HCT116 (cell line): ENCODE results near the gene KSR2. TPM values are rescaled to one million over a fixed set of nuclear protein-coding genes. Genes with fewer than 3 reads are reported as not detected.
"Not testable (repeated sequence)": the region's sequence is repeated elsewhere in the genome, so short reads cannot be mapped to it uniquely, and the experiment has no call there.

Experiments used
- ATAC-seq: fragments of 200-7000 bp; cut with Tn5 transposase; 2 replicates; pipeline ENCODE4 v1.9.1; 2020; ENCODE audit warnings: mild to moderate bottlenecking, moderate library complexity
- BruUV-seq: library from RNA; stranded (reverse); fragments of 400-500 nt; replicated peaks from 2 replicates; lab custom pipeline; 2021; lab: Mats Ljungman, UMichigan
- CTCF ChIA-PET: fragments of 300-600 bp; sonication (Branson Sonifier 250); formaldehyde crosslinking; loops from one replicate; lab custom pipeline; 2021; ENCODE audit warnings: antibody characterized with exemption; lab: Charles Lee
- POLR2A ChIA-PET: fragments of 300-600, 350-600 bp; sonication (Branson Sonifier 250); formaldehyde crosslinking; loops from one replicate; lab custom pipeline; 2021; ENCODE audit warnings: antibody characterized with exemption; lab: Charles Lee
- RAD21 ChIA-PET, 2 experiments: fragments of 300-600 bp; sonication (Branson Sonifier 250); formaldehyde crosslinking; loops; one replicate each; lab custom pipeline; 2023; ENCODE audit warnings: low total read pairs in 2 of 2; ENCODE audit not compliant: uncharacterized antibody in 2 of 2, unreplicated experiment in 2 of 2, low non-redundant PET in 1 of 2; lab: Charles Lee
- DNase-seq: peaks from one replicate; pipeline ENCODE4 v3.0.0-alpha.2; 2010; ENCODE audit warnings: low read depth, low spot score
- H2AFZ ChIP-seq: fragments of 200-600 bp; shearing (Covaris generic), sonication (generic); 2 replicates; pipeline ENCODE4 v1.6.1; 2017; ENCODE audit warnings: low read depth, mixed run types, mixed read lengths, antibody characterized with exemption, low read length; ENCODE audit not compliant: poor library complexity, severe bottlenecking
- H3K27ac ChIP-seq: 2 replicates; pipeline ENCODE4 v1.5.1; 2012; ENCODE audit warnings: low read depth, low read length
- H3K27me3 ChIP-seq: fragments of 200-600 bp; sonication (generic); 2 replicates; pipeline ENCODE4 v1.6.1; 2016; ENCODE audit warnings: mixed run types, low read length, mixed read lengths; ENCODE audit not compliant: insufficient read depth
- H3K36me3 ChIP-seq, 2 experiments: fragments of 200-500 bp in 1 of 2; fragments of 200-600 bp in 1 of 2; sonication (Bioruptor generic) in 1 of 2; sonication (generic) in 1 of 2; 2 replicates each; pipeline versions ENCODE4 v1.5.1 to v1.6.1; 2014 to 2016; ENCODE audit warnings: low read length in 2 of 2, inconsistent platforms in 1 of 2, mixed read lengths in 1 of 2, mixed run types in 1 of 2; ENCODE audit not compliant: insufficient read depth in 2 of 2, control insufficient read depth in 1 of 2
- H3K4me1 ChIP-seq, 2 experiments: fragments of 200-600 bp in 1 of 2; sonication (generic) in 1 of 2; 2 replicates each; pipeline versions ENCODE4 v1.5.1 to v1.6.1; 2012 to 2017; ENCODE audit warnings: low read length in 2 of 2, inconsistent platforms in 1 of 2, mild to moderate bottlenecking in 1 of 2, mixed read lengths in 1 of 2, mixed run types in 1 of 2, moderate library complexity in 1 of 2; ENCODE audit not compliant: insufficient read depth in 2 of 2, control insufficient read depth in 1 of 2
- H3K4me2 ChIP-seq: fragments of 200-600 bp; sonication (generic); 2 replicates; pipeline ENCODE4 v1.6.1; 2017; ENCODE audit warnings: mixed run types, low read length, mixed read lengths
- H3K4me3 ChIP-seq, 2 experiments: fragments of 200-600 bp in 1 of 2; sonication (generic) in 1 of 2; replicated peaks in 1 of 2; 2 replicates each; pipeline ENCODE4 v1.5.1; 2011 to 2016; ENCODE audit warnings: low read length in 2 of 2, control low read depth in 1 of 2, low read depth in 1 of 2, mild to moderate bottlenecking in 1 of 2, mixed read lengths in 1 of 2, mixed run types in 1 of 2
- H3K79me2 ChIP-seq: fragments of 200-600 bp; sonication (generic); 2 replicates; pipeline ENCODE4 v1.6.1; 2017; ENCODE audit warnings: mild to moderate bottlenecking, mixed run types, low read length, moderate library complexity, mixed read lengths; ENCODE audit not compliant: insufficient read depth
- H3K9ac ChIP-seq: fragments of 200-600 bp; sonication (generic); 2 replicates; pipeline ENCODE4 v1.6.1; 2016; ENCODE audit warnings: low read length, mixed read lengths
- H3K9me2 ChIP-seq: fragments of 200-600 bp; sonication (generic), shearing (Covaris generic); 2 replicates; pipeline ENCODE4 v1.6.1; 2017; ENCODE audit warnings: mixed run types, mild to moderate bottlenecking, moderate library complexity; ENCODE audit not compliant: insufficient read depth
- H3K9me3 ChIP-seq, 2 experiments: fragments of 200-500 bp in 1 of 2; fragments of 200-600 bp in 1 of 2; sonication (Bioruptor generic) in 1 of 2; sonication (generic) in 1 of 2; 2 replicates each; pipeline ENCODE4 v1.6.1; 2014 to 2017; ENCODE audit warnings: low read length in 2 of 2, mixed read lengths in 2 of 2, inconsistent platforms in 1 of 2, low read depth in 1 of 2, mild to moderate bottlenecking in 1 of 2, mixed run types in 1 of 2, moderate library complexity in 1 of 2; ENCODE audit not compliant: control insufficient read depth in 1 of 2, insufficient read depth in 1 of 2
- H4K20me1 ChIP-seq: fragments of 200-600 bp; sonication (generic), shearing (Covaris generic); 2 replicates; pipeline ENCODE4 v1.6.1; 2017; ENCODE audit warnings: mixed run types, mild to moderate bottlenecking, moderate library complexity; ENCODE audit not compliant: insufficient read depth
- CBX3 ChIP-seq: IDR thresholded peaks from 2 replicates; pipeline ENCODE4 v1.6.1; 2012; ENCODE audit warnings: low read depth
- EZH2phosphoT487 ChIP-seq: fragments of 200-600 bp; IDR thresholded peaks from 2 replicates; pipeline ENCODE4 v1.6.1; 2018; ENCODE audit warnings: antibody characterized with exemption, borderline replicate concordance
- FOSL1 ChIP-seq: IDR thresholded peaks from 2 replicates; pipeline ENCODE4 v1.6.1; 2012; ENCODE audit warnings: low read depth
- JUND ChIP-seq: IDR thresholded peaks from 2 replicates; pipeline ENCODE4 v1.6.1; 2012
- POLR2AphosphoS5 ChIP-seq: IDR thresholded peaks from 2 replicates; pipeline ENCODE4 v1.6.1; 2011; ENCODE audit warnings: mild to moderate bottlenecking, low read depth, low read length, moderate library complexity
- RAD21 ChIP-seq: IDR thresholded peaks from 2 replicates; pipeline ENCODE4 v1.6.1; 2012; ENCODE audit warnings: low read depth, mild to moderate bottlenecking
- SP1 ChIP-seq: IDR thresholded peaks from 2 replicates; pipeline ENCODE4 v1.6.1; 2012; ENCODE audit warnings: low read depth
- TCF7L2 ChIP-seq: IDR thresholded peaks from 2 replicates; pipeline ENCODE4 v1.7.0; 2011; ENCODE audit warnings: borderline replicate concordance, inconsistent platforms; ENCODE audit not compliant: insufficient read depth, insufficient read length; ENCODE audit errors: extremely low read depth
- YY1 ChIP-seq: IDR thresholded peaks from 2 replicates; pipeline ENCODE4 v1.6.1; 2011; ENCODE audit warnings: low read length, low read depth, moderate library complexity, mild to moderate bottlenecking; ENCODE audit not compliant: insufficient replicate concordance; ENCODE audit errors: extremely low read depth
- ZFX ChIP-seq: fragments of 450-650 bp; IDR thresholded peaks from 2 replicates; pipeline ENCODE4 v1.6.1; 2017
- intact Hi-C: fragments of 100-400 bp; cut with micrococcal nuclease; formaldehyde crosslinking; loops from 2 replicates; pipeline ENCODE4 v1.10.0; 2022
- total RNA-seq: library from RNA; stranded (reverse); gene quantifications from one replicate; pipeline ENCODE4 v1.2.1, GENCODE V29; 2021; ENCODE audit not compliant: unreplicated experiment
- TF ChIP-seq, protein P1 (sequence below): IDR thresholded peaks from 2 replicates; pipeline ENCODE4 v1.6.1; 2012
- TF ChIP-seq, protein P2 (sequence below): IDR thresholded peaks from 2 replicates; pipeline ENCODE4 v1.6.1; 2011; ENCODE audit warnings: mild to moderate bottlenecking, low read length, moderate library complexity; ENCODE audit not compliant: insufficient replicate concordance; ENCODE audit errors: extremely low read depth
- TF ChIP-seq, protein P3 (sequence below): IDR thresholded peaks from 2 replicates; pipeline ENCODE4 v1.6.1; 2012; ENCODE audit warnings: low read depth
- TF ChIP-seq, protein P4 (sequence below): IDR thresholded peaks from 2 replicates; pipeline ENCODE4 v1.6.1; 2012

Gene KSR2
- total RNA-seq, 1 experiment from 2014 or later, result 10.1 TPM

DNA sequence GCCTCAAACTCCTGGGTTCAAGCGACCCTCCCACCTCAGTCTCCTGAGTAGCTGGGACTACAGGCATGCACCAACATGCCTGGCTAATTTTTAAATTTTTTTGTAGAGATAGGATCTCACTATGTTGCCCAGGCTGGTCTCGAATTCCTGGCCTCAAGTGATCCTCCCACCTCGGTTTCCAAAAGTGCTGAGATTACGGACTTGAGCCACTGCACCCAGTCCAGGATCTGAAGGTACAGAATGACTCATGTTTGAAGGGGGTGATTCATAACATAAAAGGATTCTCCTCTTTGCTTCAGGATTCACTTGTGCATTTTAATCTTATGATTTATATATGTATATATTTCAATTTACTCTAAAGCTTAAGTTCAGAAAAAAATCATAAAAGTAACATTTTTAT, 111.7 kb downstream of the KSR2 start:
- TF ChIP-seq FOSL1, result peak; percentile 84
- TF ChIP-seq SP1, result 0 out of 2 replicates have a peak, but pooled peaks have one; percentile 9
- TF ChIP-seq JUND, result peak; percentile 78
- TF ChIP-seq, all 23 proteins: peak for 3; not testable (repeated sequence) for 20
- H4K20me1 ChIP-seq, H3K36me3 ChIP-seq, H3K79me2 ChIP-seq, H3K4me3 ChIP-seq, H3K27me3 ChIP-seq, BruUV-seq, H2AFZ ChIP-seq, H3K9ac ChIP-seq, DNase-seq, H3K9me2 ChIP-seq, H3K9me3 ChIP-seq, intact Hi-C loops: not testable (repeated sequence)
- 0 out of 2 replicates have a peak overlapping the region, but pooled peaks have one; percentile 9 for H3K27ac ChIP-seq
- RAD21 ChIA-PET, result interaction anchor here in 1 of 2 experiments (0.6 kb wide), 1 partner anchor 112 kb away, joined by 5 read pairs; the partner anchor contains the start of gene KSR2
- CTCF ChIA-PET, result interaction anchor here (0.6 to 3.1 kb wide), 21 partner anchors 7 to 661 kb away, joined by 3 to 19 read pairs (median 4); no protein-coding TSS in a partner anchor
- peaks cover 9 to 34% of the 10 kb centered on the region in 2 experiments for H3K4me1 ChIP-seq
- H3K4me2 ChIP-seq, result peak overlapping the region; percentile 63
- POLR2A ChIA-PET, result interaction anchor here (0.6 kb wide), 2 partner anchors 405 to 1861 kb away, joined by 3 to 6 read pairs; no protein-coding TSS in a partner anchor
- peak; percentile 46 for ATAC-seq

DNA sequence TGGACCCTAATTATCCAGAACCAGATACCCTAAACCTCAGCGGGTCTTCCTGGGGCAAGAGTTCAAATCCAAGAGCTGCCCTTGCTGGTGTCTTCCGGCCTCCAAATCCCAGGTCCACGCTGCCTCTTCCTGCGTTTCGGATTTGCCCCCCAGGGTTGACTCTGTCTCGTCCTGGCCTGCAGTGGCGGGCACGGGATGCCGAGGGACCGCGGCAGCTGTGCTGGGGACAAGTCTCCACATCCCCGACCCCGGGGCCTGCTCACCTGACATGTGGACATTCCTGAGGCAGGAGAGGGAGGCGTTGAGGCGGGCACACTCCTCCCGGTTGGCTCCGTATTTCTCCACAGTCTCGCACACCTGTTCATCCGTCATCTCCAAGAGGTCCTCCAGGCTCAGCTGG, 113.6 kb downstream of the KSR2 start:
- intact Hi-C loops, result no loop called here
- no peak overlapping the region for H3K4me2 ChIP-seq
- ChIA-PET CTCF (interaction anchor here (0.7 kb wide), 1 partner anchor 488 kb away, joined by 3 read pairs; no protein-coding TSS in a partner anchor), POLR2A (no interaction called here), RAD21 (no interaction called here)
- H3K4me3 ChIP-seq, result no peak overlapping the region
- no peaks in the 10 kb centered on the region for H3K36me3 ChIP-seq
- no peaks in the 10 kb centered on the region; the same call in 1 of the 2 replicates for H4K20me1 ChIP-seq
- H3K79me2 ChIP-seq, result no peaks in the 10 kb centered on the region
- H3K27me3 ChIP-seq, result no peaks in the 10 kb centered on the region
- H3K27ac ChIP-seq, result no peak overlapping the region
- peaks cover 9 to 36% of the 10 kb centered on the region in 2 experiments for H3K4me1 ChIP-seq
- no TSS peak for BruUV-seq
- no peak overlapping the region for H2AFZ ChIP-seq
- DNase-seq, result no peak
- H3K9me3 ChIP-seq, result no peaks in the 10 kb centered on the region
- H3K9ac ChIP-seq, result no peak overlapping the region
- ATAC-seq, result no peak
- H3K9me2 ChIP-seq, result no peaks in the 10 kb centered on the region
- TF ChIP-seq, protein P1, sequence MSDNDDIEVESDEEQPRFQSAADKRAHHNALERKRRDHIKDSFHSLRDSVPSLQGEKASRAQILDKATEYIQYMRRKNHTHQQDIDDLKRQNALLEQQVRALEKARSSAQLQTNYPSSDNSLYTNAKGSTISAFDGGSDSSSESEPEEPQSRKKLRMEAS, result no peak
- TF ChIP-seq ZFX (no peak), SP1 (no peak), EZH2phosphoT487 (no peak), YY1 (no peak), TCF7L2 (no peak), POLR2AphosphoS5 (no peak), RAD21 (no peak), CBX3 (no peak)
- TF ChIP-seq, protein P2, sequence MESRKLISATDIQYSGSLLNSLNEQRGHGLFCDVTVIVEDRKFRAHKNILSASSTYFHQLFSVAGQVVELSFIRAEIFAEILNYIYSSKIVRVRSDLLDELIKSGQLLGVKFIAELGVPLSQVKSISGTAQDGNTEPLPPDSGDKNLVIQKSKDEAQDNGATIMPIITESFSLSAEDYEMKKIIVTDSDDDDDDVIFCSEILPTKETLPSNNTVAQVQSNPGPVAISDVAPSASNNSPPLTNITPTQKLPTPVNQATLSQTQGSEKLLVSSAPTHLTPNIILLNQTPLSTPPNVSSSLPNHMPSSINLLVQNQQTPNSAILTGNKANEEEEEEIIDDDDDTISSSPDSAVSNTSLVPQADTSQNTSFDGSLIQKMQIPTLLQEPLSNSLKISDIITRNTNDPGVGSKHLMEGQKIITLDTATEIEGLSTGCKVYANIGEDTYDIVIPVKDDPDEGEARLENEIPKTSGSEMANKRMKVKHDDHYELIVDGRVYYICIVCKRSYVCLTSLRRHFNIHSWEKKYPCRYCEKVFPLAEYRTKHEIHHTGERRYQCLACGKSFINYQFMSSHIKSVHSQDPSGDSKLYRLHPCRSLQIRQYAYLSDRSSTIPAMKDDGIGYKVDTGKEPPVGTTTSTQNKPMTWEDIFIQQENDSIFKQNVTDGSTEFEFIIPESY, result no peak
- TF ChIP-seq, protein P3, sequence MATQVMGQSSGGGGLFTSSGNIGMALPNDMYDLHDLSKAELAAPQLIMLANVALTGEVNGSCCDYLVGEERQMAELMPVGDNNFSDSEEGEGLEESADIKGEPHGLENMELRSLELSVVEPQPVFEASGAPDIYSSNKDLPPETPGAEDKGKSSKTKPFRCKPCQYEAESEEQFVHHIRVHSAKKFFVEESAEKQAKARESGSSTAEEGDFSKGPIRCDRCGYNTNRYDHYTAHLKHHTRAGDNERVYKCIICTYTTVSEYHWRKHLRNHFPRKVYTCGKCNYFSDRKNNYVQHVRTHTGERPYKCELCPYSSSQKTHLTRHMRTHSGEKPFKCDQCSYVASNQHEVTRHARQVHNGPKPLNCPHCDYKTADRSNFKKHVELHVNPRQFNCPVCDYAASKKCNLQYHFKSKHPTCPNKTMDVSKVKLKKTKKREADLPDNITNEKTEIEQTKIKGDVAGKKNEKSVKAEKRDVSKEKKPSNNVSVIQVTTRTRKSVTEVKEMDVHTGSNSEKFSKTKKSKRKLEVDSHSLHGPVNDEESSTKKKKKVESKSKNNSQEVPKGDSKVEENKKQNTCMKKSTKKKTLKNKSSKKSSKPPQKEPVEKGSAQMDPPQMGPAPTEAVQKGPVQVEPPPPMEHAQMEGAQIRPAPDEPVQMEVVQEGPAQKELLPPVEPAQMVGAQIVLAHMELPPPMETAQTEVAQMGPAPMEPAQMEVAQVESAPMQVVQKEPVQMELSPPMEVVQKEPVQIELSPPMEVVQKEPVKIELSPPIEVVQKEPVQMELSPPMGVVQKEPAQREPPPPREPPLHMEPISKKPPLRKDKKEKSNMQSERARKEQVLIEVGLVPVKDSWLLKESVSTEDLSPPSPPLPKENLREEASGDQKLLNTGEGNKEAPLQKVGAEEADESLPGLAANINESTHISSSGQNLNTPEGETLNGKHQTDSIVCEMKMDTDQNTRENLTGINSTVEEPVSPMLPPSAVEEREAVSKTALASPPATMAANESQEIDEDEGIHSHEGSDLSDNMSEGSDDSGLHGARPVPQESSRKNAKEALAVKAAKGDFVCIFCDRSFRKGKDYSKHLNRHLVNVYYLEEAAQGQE, result no peak
- TF ChIP-seq, protein P4, sequence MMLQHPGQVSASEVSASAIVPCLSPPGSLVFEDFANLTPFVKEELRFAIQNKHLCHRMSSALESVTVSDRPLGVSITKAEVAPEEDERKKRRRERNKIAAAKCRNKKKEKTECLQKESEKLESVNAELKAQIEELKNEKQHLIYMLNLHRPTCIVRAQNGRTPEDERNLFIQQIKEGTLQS, result no peak
